ENCODE data around the gene PGP.

- no peak for TF ChIP-seq EZH2 (IDR thresholded peaks at IDR 0.05; ENCODE audit: low read length)
- TF ChIP-seq CTCF (optimal IDR thresholded peaks at IDR 0.05 in 1 of 3, IDR thresholded peaks at IDR 0.05 in 1 of 3, conservative IDR thresholded peaks at IDR 0.05 in 1 of 3; ENCODE audit: extremely low read depth in 1 of 3, insufficient read depth in 2 of 3, low read length in 3 of 3) = no peak
Measured at GRCh38 chr16:2229091-2229490, 14.5 kb upstream of the PGP start.
